ENCODE data around the gene TTC22.

DNA sequence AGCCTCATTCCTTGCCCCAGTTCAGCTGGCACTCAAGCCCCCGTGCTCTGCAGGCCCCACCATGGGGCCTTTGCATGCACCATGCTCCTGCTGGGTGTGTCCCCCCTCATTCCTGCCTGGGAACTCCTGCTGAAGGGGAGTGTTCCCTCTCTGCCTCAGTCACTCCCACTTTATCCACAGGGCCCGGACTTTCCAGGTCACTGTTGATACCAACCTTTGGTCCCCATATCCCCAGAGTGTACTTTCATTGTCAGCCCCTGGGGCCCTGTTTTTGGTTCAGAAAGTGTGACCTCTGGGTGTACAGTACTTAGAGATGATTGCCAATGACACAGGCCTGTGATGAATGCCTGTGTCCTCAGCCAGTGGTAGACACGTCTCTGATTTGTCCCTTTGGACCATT, 2.9 kb downstream of the TTC22 start:
- TF ChIP-seq, protein P1, sequence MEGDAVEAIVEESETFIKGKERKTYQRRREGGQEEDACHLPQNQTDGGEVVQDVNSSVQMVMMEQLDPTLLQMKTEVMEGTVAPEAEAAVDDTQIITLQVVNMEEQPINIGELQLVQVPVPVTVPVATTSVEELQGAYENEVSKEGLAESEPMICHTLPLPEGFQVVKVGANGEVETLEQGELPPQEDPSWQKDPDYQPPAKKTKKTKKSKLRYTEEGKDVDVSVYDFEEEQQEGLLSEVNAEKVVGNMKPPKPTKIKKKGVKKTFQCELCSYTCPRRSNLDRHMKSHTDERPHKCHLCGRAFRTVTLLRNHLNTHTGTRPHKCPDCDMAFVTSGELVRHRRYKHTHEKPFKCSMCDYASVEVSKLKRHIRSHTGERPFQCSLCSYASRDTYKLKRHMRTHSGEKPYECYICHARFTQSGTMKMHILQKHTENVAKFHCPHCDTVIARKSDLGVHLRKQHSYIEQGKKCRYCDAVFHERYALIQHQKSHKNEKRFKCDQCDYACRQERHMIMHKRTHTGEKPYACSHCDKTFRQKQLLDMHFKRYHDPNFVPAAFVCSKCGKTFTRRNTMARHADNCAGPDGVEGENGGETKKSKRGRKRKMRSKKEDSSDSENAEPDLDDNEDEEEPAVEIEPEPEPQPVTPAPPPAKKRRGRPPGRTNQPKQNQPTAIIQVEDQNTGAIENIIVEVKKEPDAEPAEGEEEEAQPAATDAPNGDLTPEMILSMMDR (conservative IDR thresholded peaks at IDR 0.05; ENCODE audit: low read length) = no peak
- no peak for TF ChIP-seq EZH2phosphoT487 (IDR thresholded peaks at IDR 0.05; ENCODE audit: borderline replicate concordance)
